IMR-90 (cell line): ENCODE results near the gene SV2B. TPM values are rescaled to one million over a fixed set of nuclear protein-coding genes. Genes with fewer than 3 reads are reported as not detected.

ENCODE experiments used
- ATAC-seq: fragments of 200-7000 bp; cut with Tn5 transposase; 2 replicates; pipeline ENCODE4 v1.9.1; 2020; ENCODE audit warnings: low read depth, mild to moderate bottlenecking, moderate library complexity
- BruUV-seq: library from RNA; stranded (reverse); fragments of 400-500 nt; replicated peaks from 2 replicates; lab custom pipeline; 2021; lab: Mats Ljungman, UMichigan
- CTCF ChIA-PET: fragments of 300-600 bp; formaldehyde crosslinking; extraction: SDS; loops from one replicate; lab custom pipeline; 2021; ENCODE audit warnings: antibody characterized with exemption; lab: Yijun Ruan, JAX
- POLR2A ChIA-PET: fragments of 300-600 bp; sonication (Branson Sonifier 250); formaldehyde crosslinking; loops from one replicate; lab custom pipeline; 2022; ENCODE audit warnings: antibody characterized with exemption; ENCODE audit not compliant: unreplicated experiment; lab: Charles Lee
- DNase-seq: peaks from one replicate; pipeline ENCODE4 v3.0.0; 2013
- H2AFZ ChIP-seq: replicated peaks from 2 replicates; pipeline ENCODE3; 2013; ENCODE audit warnings: low read length, mild to moderate bottlenecking; ENCODE audit not compliant: poor library complexity
- H2AK5ac ChIP-seq: 2 replicates; pipeline ENCODE4 v1.6.1; 2013; ENCODE audit warnings: low read depth, low read length, inconsistent platforms
- H2AK9ac ChIP-seq: replicated peaks from 2 replicates; pipeline ENCODE3; 2013; ENCODE audit warnings: mild to moderate bottlenecking, low read depth, low read length, moderate library complexity; ENCODE audit not compliant: poor library complexity
- H2BK120ac ChIP-seq: 2 replicates; pipeline ENCODE4 v1.6.1; 2013; ENCODE audit warnings: low read depth, low read length, inconsistent platforms
- H2BK15ac ChIP-seq: 3 replicates; pipeline ENCODE4 v1.6.1; 2013; ENCODE audit warnings: low read depth, low read length, inconsistent platforms
- H2BK20ac ChIP-seq: 2 replicates; pipeline ENCODE4 v1.6.1; 2013; ENCODE audit warnings: low read depth, mild to moderate bottlenecking, inconsistent platforms, low read length, moderate library complexity
- H2BK5ac ChIP-seq: 2 replicates; pipeline ENCODE4 v1.6.1; 2013; ENCODE audit warnings: mild to moderate bottlenecking, low read depth, low read length, inconsistent platforms; ENCODE audit not compliant: poor library complexity, severe bottlenecking
- H3K14ac ChIP-seq: replicated peaks from 2 replicates; pipeline ENCODE4 v1.6.1; 2013; ENCODE audit warnings: low read depth, low read length, inconsistent platforms
- H3K18ac ChIP-seq: 2 replicates; pipeline ENCODE4 v1.6.1; 2013; ENCODE audit warnings: low read depth, low read length, control low read depth
- H3K23ac ChIP-seq: 2 replicates; pipeline ENCODE4 v1.6.1; 2013; ENCODE audit warnings: low read depth, low read length, inconsistent platforms
- H3K27ac ChIP-seq: 2 replicates; pipeline ENCODE4 v1.5.1; 2013; ENCODE audit warnings: mild to moderate bottlenecking, control low read depth, low read length; ENCODE audit not compliant: insufficient read depth
- H3K27me3 ChIP-seq: 2 replicates; pipeline ENCODE4 v1.6.1; 2013; ENCODE audit warnings: low read length; ENCODE audit not compliant: control insufficient read depth, insufficient read depth
- H3K36me3 ChIP-seq: 2 replicates; pipeline ENCODE4 v1.6.1; 2013; ENCODE audit warnings: low read length, mixed read lengths; ENCODE audit not compliant: control insufficient read depth, insufficient read depth
- H3K4ac ChIP-seq: 2 replicates; pipeline ENCODE4 v1.6.1; 2013; ENCODE audit warnings: low read depth, low read length, inconsistent platforms
- H3K4me1 ChIP-seq: 2 replicates; pipeline ENCODE4 v1.6.1; 2013; ENCODE audit warnings: low read length, mixed read lengths; ENCODE audit not compliant: control insufficient read depth, insufficient read depth
- H3K4me2 ChIP-seq: 2 replicates; pipeline ENCODE4 v1.6.1; 2013; ENCODE audit warnings: low read depth, mild to moderate bottlenecking, control low read depth, low read length, moderate library complexity
- H3K4me3 ChIP-seq: 2 replicates; pipeline ENCODE4 v1.5.1; 2013; ENCODE audit warnings: low read depth, mild to moderate bottlenecking, control low read depth, low read length, moderate library complexity; ENCODE audit not compliant: insufficient read depth
- H3K56ac ChIP-seq: 2 replicates; pipeline ENCODE4 v1.6.1; 2013; ENCODE audit warnings: low read length, inconsistent platforms; ENCODE audit not compliant: insufficient read depth; ENCODE audit errors: extremely low read depth
- H3K79me1 ChIP-seq, 2 experiments: 2 replicates each; pipeline ENCODE4 v1.6.1; 2013; ENCODE audit warnings: low read length in 2 of 2, inconsistent platforms in 1 of 2, low read depth in 1 of 2
- H3K9ac ChIP-seq: 2 replicates; pipeline ENCODE4 v1.6.1; 2013; ENCODE audit warnings: low read depth, low read length, control low read depth
- H3K9me1 ChIP-seq: 2 replicates; pipeline ENCODE4 v1.6.1; 2013; ENCODE audit warnings: low read length, inconsistent platforms; ENCODE audit not compliant: insufficient read depth
- H3K9me3 ChIP-seq: 2 replicates; pipeline ENCODE4 v1.6.1; 2013; ENCODE audit warnings: low read length; ENCODE audit not compliant: control insufficient read depth, insufficient read depth
- H4K20me1 ChIP-seq: 2 replicates; pipeline ENCODE4 v1.6.1; 2013; ENCODE audit warnings: low read length, inconsistent platforms; ENCODE audit not compliant: insufficient read depth
- H4K5ac ChIP-seq: 2 replicates; pipeline ENCODE4 v1.6.1; 2013; ENCODE audit warnings: mild to moderate bottlenecking, low read depth, low read length, control low read depth
- H4K8ac ChIP-seq, 2 experiments: 2 replicates each; pipeline ENCODE4 v1.6.1; 2013; ENCODE audit warnings: low read depth in 2 of 2, low read length in 2 of 2, control low read depth in 1 of 2, inconsistent platforms in 1 of 2
- H4K91ac ChIP-seq: 2 replicates; pipeline ENCODE4 v1.6.1; 2013; ENCODE audit warnings: low read depth, low read length, inconsistent platforms; ENCODE audit not compliant: insufficient read depth
- CHD1 ChIP-seq: IDR thresholded peaks from 2 replicates; pipeline ENCODE4 v1.6.1; 2012; ENCODE audit warnings: low read depth, low read length, improper control_type of control experiment
- MAFK ChIP-seq: IDR thresholded peaks from 2 replicates; pipeline ENCODE4 v1.6.1; 2012; ENCODE audit warnings: low read depth, low read length, improper control_type of control experiment
- NFE2L2 ChIP-seq: fragments of 150-350 bp; IDR thresholded peaks from 2 replicates; pipeline ENCODE4 v1.6.1; 2016; ENCODE audit warnings: low read depth, mild to moderate bottlenecking, low read length
- USF2 ChIP-seq: fragments of 150-350 bp; IDR thresholded peaks from 2 replicates; pipeline ENCODE4 v1.6.1; 2017; ENCODE audit warnings: mild to moderate bottlenecking, antibody characterized with exemption, low read length, low read depth
- WGBS, 2 experiments: methylation state at CpG; one replicate each; pipeline versions ENCODE4 v1.1.5 to v1.1.7; 2013; ENCODE audit warnings: missing lambda C conversion rate in 2 of 2; ENCODE audit not compliant: insufficient read length in 1 of 2; ENCODE audit errors: extremely low coverage in 2 of 2; 5-methylcytosine and 5-hydroxymethylcytosine counted together
- dilution Hi-C: fragments of 300-500 bp; cut with HindIII; formaldehyde crosslinking; loops from one replicate; pipeline ENCODE4 v1.14.3; 2018; ENCODE audit warnings: low sequenced_read_pairs; ENCODE audit not compliant: unreplicated experiment
- in situ Hi-C: fragments of 300-500 bp; cut with MboI; formaldehyde crosslinking; loops from 3 replicates; pipeline ENCODE4 v1.14.3; 2019; ENCODE audit warnings: low sequenced_read_pairs, inconsistent platforms, mixed read lengths
- intact Hi-C: fragments of 100-400 bp; cut with micrococcal nuclease; formaldehyde crosslinking; loops from 2 replicates; pipeline ENCODE4 v1.10.0; 2022
- polyA plus RNA-seq, 3 experiments: library from polyadenylated mRNA; depleted of rRNA; stranded (reverse); fragments of >200 nt; gene quantifications; 2 replicates each; pipeline ENCODE4 v1.2.3, GENCODE V29; 2012; ENCODE audit warnings: low replicate concordance in 1 of 3
- total RNA-seq: library from RNA; depleted of rRNA; stranded (reverse); fragments of >200 nt; gene quantifications from 2 replicates; pipeline ENCODE4 v1.2.3, GENCODE V29; 2012

Gene SV2B
- total and polyA plus RNA-seq, 2 of the 4 experiments (the other 2 are of a cell fraction), result not detected

DNA sequence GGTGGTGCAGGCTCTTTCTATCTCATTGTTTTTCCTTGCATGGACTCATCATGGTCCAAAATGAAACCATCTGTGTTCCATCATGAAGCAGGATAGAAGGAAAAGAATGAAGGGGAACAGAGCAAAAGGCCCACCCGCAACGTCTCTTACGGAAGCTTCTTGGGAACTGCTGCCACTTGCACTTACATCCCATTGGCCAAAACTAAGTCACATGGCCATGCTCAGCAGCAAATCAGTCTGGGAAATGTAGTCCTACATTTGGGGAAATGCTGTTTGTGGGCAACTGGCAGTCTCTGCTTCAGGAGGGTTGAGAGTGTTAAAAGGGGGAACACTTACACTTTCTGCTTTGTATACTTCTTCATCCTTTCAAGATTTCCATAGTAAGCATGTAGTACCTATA, 191.6 kb downstream of the SV2B start:
- Histone ChIP-seq H3K9ac (no peak overlapping the region), H2AK9ac (no peak overlapping the region), H4K91ac (no peak overlapping the region), H3K36me3 (no peaks in the 10 kb centered on the region), H3K4me2 (no peak overlapping the region), H3K27ac (no peak overlapping the region), H3K4me3 (no peak overlapping the region), H3K23ac (no peak overlapping the region), H4K5ac (no peak overlapping the region), H3K4ac (no peak overlapping the region), H2BK5ac (no peak overlapping the region), H2AFZ (peak overlapping the region; percentile 54), H3K79me1 (no peaks in the 10 kb centered on the region), H4K20me1 (no peaks in the 10 kb centered on the region), H3K14ac (no peak overlapping the region), H3K27me3 (no peaks in the 10 kb centered on the region; the same call in 1 of the 2 replicates), H3K9me3 (no peaks in the 10 kb centered on the region), H3K9me1 (no peaks in the 10 kb centered on the region), H3K18ac (no peak overlapping the region), H2AK5ac (no peak overlapping the region), H2BK20ac (no peak overlapping the region), H4K8ac (no peak overlapping the region), H3K56ac (no peak overlapping the region), H3K4me1 (no peaks in the 10 kb centered on the region), H2BK15ac (no peak overlapping the region), H2BK120ac (no peak overlapping the region)
- DNase-seq, result peak; percentile 20
- intact Hi-C loops, result no loop called here
- no TSS peak for BruUV-seq
- POLR2A ChIA-PET, result no interaction called here
- TF ChIP-seq USF2 (peak; percentile 85), CHD1 (no peak), NFE2L2 (no peak), MAFK (no peak)
- WGBS, 2 experiments, result 50% methylated on average over 3 of the region's 3 CpGs; no CpG with 5 or more reads in 1 of the 2 experiments
- CTCF ChIA-PET, result no interaction called here
- in situ Hi-C loops, result no loop called here
- ATAC-seq, result no peak
- dilution Hi-C loops, result no loop called here
